GM04503 (cell line): ENCODE measurements around the gene AKAP6.

Experiments
- DNase-seq: peaks from one replicate; pipeline ENCODE4 v3.0.0-alpha.2; 2012; ENCODE audit warnings: low read depth

AKAP6 gene, protein sequence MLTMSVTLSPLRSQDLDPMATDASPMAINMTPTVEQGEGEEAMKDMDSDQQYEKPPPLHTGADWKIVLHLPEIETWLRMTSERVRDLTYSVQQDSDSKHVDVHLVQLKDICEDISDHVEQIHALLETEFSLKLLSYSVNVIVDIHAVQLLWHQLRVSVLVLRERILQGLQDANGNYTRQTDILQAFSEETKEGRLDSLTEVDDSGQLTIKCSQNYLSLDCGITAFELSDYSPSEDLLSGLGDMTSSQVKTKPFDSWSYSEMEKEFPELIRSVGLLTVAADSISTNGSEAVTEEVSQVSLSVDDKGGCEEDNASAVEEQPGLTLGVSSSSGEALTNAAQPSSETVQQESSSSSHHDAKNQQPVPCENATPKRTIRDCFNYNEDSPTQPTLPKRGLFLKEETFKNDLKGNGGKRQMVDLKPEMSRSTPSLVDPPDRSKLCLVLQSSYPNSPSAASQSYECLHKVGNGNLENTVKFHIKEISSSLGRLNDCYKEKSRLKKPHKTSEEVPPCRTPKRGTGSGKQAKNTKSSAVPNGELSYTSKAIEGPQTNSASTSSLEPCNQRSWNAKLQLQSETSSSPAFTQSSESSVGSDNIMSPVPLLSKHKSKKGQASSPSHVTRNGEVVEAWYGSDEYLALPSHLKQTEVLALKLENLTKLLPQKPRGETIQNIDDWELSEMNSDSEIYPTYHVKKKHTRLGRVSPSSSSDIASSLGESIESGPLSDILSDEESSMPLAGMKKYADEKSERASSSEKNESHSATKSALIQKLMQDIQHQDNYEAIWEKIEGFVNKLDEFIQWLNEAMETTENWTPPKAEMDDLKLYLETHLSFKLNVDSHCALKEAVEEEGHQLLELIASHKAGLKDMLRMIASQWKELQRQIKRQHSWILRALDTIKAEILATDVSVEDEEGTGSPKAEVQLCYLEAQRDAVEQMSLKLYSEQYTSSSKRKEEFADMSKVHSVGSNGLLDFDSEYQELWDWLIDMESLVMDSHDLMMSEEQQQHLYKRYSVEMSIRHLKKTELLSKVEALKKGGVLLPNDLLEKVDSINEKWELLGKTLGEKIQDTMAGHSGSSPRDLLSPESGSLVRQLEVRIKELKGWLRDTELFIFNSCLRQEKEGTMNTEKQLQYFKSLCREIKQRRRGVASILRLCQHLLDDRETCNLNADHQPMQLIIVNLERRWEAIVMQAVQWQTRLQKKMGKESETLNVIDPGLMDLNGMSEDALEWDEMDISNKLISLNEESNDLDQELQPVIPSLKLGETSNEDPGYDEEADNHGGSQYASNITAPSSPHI (N-terminal part only)

DNA sequence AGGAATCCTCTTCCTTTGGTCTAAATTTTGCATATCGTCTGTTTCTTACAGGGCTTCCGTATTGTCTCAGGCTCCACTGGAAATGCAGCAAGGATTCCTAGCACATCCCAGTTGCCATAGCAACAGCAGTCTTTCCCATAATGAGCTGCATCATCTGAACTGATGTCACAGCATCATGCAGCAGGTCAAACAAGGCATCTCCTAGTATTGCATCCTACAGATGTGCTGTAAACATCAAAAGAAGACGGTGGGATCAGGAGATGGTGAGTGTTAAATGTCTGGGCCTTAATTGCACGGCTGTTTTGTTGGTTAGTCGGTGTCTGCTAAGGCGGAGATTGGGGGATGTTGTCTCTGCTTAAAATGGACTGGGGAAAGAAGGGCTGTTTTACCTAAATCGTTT, at the start of gene AKAP6:
Gene AKAP6, plus strand, starts transcription at position 153 of the 400 bp plus-strand sequence. CDS start 104,196 bp downstream, outside the sequence.
- DNase-seq, result no peak

DNA sequence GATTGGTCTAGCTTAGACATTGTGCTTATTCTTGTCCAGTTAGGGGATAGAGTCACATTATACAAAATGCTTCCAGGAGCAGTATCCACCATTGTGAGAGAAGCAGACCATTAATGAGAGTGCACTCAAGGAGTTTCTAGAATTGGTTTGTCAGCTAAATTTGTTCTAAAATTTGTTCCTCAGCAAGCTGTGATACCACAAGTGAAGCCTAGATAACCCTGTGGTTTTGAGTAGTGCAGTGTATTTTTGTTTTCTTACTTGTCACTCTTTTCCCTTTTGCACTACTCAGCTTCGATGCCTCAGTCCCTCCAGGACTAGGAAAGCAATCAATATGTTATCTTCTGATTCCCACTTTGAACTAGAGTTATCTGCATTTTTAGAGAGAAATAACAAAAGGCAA, 42.5 kb upstream of the AKAP6 start:
- DNase-seq, result no peak

DNA sequence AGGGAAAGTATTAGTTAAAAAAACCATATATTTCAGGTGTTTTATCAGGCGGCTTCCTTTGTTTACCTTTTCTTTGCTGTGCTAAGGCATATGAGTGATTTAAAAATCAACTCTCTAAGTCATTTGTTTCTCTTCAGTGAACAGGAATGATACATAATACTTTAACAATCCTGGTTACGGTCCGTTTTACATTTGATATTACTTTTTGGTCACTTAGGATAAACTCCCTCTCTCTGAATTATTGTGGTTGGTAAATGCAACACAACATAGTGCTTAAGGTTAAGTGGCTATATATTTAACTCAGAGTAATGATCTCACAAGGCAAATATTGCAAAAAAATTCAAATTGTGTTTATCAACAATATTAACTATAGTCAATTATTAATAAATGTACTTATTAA, 32.7 kb upstream of the AKAP6 start:
- DNase-seq, result no peak

DNA sequence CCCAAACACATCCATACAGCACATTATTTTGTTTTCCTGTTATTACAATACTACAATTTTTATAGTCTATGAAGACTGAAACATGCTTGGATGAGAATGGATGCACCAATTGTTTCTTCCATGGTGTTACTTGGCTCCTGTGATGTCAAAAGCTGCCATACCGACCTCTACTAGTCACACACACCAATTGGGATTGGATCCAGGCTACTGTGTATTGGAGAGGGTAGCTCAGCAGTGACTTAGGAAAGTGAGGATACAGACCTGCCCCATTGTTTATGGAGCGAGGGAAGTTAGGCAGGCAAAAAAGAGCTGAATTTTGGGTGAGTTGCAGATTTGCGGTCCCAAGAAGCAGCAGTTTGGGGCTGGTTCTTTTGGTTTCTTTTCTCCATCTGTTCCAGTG, 30.8 kb upstream of the AKAP6 start:
- no peak for DNase-seq

DNA sequence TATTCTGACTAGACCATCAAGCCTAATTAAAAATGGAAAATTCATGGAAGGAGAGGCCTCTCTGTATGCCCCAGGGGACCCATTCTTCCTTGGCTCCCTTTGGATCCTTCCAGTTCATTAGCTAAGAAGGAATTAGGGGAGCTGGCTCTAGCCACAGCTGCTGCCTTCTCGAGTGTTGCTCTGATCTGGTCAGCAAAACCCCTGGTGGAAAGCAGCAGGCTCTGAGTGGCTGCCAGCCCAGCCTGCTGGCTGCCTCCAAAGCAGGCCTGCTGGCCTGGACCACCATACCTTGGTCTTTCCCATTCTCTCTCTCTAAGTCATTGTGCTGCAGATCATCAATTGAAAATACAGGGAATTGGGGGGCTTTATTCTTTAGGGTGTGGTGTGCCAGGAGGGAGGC, 29.0 kb upstream of the AKAP6 start:
- no peak for DNase-seq

DNA sequence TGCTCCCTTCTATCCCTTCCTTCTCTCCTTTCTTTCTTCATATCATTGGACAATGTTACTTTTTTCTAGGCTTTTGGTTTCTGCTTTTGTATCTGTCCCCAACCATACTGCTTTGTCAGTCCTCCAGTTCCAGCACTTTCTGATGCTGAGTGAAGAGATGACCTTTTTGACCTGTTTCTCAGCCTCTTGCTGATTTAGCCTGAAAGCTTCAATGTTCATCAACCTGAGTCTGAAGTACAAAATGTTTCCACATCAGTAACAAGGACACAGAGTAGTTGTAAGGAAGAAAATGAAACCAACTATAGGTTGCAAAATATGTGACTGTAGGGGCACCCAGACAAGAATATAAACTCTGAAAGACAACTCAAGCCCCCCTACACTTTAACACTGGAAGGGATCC, 25.2 kb upstream of the AKAP6 start:
- DNase-seq, result no peak

DNA sequence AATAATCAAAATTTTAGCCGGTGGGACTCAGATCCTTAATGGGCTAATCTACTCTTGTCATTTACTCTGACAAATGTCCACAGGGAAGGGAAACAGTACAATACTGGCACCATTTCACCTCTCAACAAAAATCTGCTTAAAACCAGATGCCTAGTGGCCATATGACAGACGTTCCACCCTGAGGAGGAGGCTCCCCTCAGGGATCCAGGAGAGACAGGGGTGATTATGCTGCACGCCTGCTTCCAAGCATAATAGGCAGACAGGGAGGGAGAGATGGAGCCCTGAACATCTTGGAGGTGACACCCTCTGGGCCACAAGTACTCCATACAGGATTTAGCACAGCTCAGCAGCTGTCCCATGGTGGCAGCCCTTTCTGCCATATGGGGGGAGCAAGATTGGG, 24.8 kb upstream of the AKAP6 start:
- no peak for DNase-seq

DNA sequence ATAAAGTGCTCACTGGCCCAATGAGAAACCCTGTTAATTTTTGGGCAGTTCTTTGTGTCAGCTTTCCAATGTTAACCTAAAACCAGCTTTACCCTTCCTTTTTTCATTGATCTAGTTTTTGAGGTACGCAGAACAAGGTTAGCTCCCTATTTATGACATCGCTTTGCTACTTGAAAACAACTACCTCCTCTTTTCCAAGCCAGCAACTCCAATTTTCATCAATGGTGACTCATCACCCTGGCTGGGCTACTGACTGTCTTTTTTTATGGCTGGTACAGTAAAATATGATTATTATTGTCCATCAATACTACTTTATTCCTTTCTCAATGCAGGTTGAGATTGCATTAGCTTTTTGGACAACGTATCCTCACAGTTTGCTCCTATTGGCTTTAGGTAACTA, 22.5 kb upstream of the AKAP6 start:
- DNase-seq, result no peak

DNA sequence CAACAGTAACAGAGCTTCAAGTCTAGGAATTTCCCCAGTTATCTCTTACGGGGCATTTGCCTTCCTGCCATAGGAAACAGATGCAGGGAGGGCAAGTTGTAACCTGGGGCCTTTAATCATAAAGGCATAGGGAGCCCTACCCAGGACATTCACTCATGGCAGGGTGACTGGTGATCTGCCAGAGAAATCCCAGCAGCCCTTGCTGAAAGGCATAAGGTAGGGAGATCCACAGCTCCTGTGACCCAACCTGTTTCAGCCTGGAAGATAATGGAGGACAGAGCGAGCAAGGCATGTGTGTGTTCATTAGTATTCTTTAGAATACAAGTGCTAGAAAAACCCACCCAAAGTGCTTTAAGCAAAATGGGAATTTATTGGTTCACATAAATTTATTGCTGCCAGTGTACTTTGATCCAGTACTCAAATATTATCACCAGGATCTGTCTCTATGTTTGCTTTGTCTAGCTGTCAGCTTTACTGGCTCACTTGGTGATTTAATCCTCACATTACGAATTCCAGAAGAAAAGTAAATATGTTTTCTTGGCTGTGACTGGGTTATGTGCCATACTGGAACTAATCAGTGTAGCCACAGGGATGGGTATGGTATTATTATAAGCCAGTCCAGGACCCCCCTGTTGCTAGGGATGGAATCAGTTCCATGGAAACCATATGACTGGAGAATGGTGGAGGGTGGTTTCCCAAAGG, 21.1 kb upstream of the AKAP6 start:
- DNase-seq, result no peak

DNA sequence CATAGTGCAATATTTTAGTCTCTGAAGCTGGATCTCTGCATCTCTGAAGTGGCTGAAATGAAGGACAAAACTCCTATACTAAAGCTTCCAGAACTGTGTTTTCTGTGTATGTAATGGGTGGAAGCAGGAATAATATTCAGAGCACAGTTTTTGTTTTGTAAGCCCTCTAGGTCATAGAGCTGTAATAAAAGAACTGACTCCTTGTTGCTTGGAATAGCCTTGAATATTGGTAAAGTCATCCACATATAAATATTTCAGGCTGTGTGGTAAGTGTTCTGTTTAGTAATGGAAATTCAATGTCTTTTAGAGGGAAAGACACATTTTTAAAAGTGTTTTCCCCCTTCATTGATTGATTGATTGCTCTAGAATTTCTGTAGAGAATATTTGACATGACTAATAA, 18.2 kb upstream of the AKAP6 start:
- DNase-seq, result no peak

DNA sequence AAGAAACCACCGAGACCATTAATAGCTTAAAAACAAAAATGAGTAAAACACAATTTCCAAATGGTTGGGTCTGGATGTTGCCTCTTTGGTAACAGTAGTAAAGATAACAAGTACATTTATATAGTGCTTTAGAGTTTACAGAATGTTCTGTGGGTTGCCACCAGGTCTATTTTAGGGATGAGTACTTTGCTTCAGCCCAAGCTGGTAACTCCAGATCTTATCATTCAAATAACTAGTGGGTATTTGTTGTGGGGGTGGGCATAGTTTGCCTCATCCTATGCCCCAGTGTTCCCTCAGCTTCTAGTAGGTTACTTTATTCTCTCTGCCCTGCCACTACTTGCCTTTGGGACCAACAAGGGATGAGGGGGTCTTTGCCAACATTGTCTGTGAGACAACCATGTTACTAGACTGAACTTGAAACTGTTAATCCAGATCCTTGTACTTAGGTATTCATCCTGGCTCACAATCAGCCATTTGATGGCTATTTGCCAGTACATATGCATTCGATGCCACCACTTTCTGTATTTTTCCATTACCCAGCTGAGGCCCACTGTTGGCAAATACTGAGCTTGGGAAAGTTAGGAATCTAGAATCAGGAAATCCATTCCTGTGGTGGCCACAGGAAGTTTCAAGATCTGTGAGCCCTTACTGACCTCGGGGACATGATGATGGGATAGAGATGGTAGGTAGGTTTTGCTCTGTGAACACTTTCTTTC, 17.6 kb upstream of the AKAP6 start:
- DNase-seq, result no peak

DNA sequence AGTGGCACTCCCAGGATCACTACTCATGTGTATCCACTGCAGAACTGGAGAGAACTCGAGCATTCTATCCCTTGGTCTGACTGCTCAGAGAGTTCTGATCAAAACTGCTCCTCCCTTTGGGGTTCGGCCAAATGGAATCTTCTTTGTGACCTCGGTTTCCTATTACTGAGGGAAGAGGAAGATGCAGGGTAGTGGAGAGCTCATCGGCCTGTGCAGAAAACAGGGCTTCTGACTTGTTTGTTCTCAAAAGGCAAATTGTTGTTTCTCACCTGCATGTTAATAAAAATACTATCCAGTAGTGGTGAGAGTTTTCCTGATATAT, 17.1 kb upstream of the AKAP6 start:
- DNase-seq, result no peak

DNA sequence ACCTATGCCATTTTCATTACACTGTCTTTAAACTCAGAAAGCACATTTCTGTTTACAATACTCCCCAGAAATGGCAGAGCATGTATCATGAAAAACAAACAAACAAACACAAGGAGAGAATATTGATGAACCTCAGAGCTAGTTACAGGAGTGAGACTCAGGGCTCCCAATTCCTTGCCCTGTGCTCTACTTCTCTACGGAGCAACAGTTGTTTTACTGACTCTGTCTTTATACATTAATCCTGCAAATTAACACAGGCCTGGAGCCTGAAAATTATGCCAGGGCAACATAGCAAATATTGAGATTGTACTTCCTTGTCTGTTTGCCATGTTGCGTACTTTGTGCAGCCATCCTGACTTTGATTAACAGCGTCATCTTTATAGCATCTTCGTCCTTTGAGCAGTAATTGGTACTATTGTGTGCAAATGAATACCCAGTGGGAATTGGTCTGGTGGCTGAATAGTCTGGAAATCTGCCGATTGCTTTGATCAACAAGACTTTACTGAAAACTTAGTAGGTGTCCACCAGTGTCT, 15.2 kb upstream of the AKAP6 start:
- DNase-seq, result no peak

DNA sequence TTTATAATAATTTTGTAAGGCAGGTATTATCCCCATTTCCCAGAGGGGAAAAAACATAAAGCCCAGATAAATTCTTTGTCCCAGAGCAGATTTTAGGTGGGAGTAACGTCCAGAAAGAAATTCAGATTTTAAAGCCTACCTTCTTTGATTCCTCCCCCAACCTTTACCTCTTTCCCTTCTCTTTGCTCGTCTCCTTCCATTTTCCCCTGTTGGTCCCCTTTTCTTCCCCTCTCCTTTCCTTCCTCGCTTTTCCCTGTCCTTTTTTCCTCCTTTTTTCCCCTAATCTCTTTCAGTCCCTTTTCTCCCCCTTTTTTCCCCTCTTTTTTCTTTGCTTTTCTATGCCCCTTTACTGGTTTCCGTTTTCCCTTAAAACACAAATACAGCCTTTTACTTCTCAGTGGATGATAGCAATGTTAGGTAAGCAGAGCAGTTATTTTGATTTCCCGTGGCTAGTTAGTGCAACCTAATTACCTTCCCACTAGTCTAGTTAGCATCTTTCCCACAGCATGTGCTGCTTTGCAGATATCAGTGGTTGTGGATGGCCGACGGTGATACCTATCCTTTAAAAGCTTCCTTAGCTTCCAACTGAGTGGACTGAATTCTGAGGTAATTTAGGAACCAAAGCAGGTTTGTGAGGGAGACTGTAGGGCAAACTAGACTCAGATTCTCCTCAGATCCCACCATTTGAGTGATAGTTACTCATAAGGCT, 10.9 kb upstream of the AKAP6 start:
- no peak for DNase-seq

DNA sequence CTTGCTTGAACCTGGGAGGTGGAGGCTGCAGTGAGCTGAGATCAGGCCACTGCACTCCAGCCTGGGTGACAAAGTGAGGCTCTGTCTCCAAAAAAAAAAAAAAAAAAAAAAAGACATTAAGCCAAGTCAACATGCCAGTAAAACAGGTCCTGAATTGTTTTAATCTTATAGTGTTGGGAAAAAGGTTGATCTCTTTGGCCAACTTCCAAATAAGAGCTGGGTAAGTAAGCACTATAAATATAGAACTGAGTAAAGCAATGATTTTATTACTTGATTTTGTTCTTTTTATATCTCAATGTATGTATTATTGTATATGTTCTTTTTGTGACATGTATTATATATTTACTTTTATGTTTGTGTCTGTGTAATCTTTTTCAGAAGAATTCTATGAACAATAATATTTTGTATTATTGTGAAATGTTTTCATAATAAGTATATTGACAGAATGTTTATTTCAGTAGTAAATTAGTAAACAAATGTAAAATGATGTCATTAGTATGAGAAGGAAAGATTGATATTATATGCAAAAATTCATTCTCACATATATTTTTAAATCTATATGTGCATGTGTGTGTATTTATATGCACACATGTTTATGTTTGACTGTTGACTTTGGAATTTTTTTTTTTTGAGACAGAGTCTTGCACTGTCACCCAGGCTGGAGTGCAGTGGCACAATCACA, 9.6 kb upstream of the AKAP6 start:
- DNase-seq, result no peak

DNA sequence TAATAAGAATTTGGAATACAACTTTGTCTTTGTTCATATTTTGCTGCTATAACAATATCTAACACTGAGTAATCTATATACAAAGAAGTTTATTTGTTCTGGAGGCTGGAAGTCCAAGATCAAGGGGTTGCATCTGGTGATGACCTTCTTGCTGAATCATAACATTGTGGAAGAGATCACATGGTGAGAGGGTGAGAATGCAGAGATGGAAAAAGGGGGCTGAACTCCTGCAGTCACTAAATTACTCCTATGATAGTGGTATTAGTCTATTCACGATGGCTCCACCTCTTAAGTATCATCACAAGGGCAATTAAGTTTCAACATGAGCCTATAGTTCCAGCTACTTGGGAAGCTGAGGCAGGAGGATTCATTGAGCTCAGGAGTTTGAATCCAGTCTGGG, 4.5 kb upstream of the AKAP6 start:
- no peak for DNase-seq

DNA sequence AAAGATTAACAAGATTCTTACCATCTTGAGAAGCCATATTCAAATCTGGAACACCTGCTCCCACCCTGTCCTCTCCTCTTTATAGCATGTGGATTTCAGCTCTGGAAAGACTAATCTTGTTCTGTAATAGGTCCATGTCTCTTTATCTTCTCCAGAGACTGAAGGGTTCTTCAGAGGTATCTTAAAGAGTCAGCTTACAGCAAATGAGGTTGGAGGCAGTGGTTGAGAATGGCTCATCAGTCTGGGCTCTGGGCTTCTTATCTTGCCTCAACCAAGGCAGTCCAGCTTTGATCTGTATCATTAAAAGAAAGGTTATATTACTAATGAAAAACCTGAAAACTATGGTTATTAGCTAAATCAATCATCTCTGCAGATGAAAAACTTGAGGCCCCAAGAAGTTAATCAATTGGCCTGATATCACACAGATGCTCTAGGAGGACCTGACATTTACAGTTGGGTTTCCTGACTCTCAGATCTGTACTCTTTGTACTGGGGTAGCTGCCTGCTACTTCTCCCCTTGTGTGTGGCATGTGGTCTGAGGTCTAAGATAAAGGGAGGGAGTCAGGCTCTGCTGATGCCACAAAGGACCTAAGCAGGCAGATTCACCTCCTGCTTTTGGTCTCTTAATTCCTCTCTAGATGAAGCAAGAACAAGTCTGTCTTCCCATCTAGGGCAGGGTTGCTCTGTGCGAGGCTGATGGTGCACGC, 1.7 kb upstream of the AKAP6 start:
- no peak for DNase-seq

DNA sequence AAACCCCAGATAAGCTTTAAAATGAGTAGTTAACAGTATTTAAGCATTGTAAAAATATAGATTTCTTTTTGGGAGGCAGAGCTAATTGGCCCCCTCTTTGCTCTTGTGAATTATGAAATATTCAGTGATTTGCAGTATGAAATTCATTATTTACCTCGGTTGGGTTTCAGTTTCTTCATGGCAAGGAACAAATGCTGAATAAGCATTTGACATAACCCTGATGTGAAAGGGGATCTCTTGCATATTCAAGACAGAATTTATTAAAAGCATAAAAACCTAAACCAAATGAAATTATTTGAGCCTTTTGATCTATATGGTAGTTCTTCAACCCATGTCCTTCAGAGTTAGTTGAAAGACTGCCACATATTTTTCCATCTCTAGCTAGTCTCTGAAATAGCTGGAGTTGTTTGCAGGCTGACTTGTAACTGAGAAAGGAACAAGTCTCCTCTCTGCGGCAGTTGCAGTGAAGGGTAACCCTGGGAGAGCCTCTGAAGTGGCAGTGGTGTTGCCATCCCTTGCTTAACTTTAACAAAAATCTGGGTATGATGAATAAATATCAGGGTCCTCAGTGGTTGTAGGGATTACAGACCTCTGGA, 690 bp downstream of the AKAP6 start:
- no peak for DNase-seq
